ENCODE measurements around the gene SARDH. TPM values are rescaled to one million over a fixed set of nuclear protein-coding genes. Genes with fewer than 3 reads are reported as not detected.

SARDH gene
- total and polyA plus RNA-seq, 7 donors, result 0.49 to 3.0 (median 1.9) TPM; not detected in 1

DNA sequence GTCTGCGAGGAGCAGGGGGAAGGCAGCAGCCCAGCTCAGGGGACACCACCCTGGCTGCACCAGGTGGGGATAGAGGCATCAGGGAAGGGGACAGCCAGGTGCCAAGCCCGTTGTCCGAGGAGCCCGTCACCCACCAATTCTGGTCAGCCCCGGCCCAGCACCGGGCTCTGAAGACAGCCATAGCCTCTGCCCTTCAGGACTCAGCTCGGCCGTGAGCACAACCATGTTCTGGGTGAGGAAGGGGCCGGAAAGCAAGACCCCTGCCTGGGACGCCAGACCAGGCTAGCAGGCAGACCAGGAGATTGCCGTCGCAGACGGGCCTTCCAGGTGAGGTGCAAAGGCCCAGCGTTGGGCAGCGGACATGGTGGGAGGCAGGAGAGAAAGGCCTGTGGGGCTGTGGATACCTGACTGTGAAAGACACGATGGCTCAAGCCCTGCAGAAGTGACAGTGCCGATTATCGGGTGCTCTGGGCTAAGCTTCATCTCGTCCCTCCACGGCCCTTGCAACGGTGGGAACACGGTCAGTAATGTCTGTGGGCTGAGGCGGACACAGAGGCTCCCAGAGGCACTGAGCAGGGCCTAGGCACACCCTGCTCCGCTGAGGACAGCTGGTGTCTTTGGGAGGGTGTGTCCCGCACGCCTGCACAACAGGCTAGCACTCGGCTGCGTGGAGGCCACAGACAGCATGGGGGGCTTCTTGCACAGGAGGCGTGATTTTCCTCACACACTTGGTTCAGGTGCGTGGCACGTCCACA, 65.5 kb downstream of the SARDH start:
- no peak overlapping the region for H3K4me3 ChIP-seq
- no peak for DNase-seq
- intact Hi-C loops (cut with DNase I), result no loop called here
- TF ChIP-seq POLR2AphosphoS5 (IDR thresholded peaks at IDR 0.05) (no peak), POLR2A (IDR thresholded peaks at IDR 0.05) (no peak), EP300 (IDR thresholded peaks at IDR 0.05) (no peak)
- TF ChIP-seq, protein P1, sequence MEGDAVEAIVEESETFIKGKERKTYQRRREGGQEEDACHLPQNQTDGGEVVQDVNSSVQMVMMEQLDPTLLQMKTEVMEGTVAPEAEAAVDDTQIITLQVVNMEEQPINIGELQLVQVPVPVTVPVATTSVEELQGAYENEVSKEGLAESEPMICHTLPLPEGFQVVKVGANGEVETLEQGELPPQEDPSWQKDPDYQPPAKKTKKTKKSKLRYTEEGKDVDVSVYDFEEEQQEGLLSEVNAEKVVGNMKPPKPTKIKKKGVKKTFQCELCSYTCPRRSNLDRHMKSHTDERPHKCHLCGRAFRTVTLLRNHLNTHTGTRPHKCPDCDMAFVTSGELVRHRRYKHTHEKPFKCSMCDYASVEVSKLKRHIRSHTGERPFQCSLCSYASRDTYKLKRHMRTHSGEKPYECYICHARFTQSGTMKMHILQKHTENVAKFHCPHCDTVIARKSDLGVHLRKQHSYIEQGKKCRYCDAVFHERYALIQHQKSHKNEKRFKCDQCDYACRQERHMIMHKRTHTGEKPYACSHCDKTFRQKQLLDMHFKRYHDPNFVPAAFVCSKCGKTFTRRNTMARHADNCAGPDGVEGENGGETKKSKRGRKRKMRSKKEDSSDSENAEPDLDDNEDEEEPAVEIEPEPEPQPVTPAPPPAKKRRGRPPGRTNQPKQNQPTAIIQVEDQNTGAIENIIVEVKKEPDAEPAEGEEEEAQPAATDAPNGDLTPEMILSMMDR (IDR thresholded peaks at IDR 0.05), result no peak
- no peaks in the 10 kb centered on the region for H3K27me3 ChIP-seq
- 82 to 83% methylated on average over 31 of the region's 31 CpGs for WGBS, 2 donors
- no peak overlapping the region for H3K27ac ChIP-seq
- H3K9me3 ChIP-seq, result no peaks in the 10 kb centered on the region
- no peaks in the 10 kb centered on the region for H3K36me3 ChIP-seq
- no peaks in the 10 kb centered on the region for H3K4me1 ChIP-seq

DNA sequence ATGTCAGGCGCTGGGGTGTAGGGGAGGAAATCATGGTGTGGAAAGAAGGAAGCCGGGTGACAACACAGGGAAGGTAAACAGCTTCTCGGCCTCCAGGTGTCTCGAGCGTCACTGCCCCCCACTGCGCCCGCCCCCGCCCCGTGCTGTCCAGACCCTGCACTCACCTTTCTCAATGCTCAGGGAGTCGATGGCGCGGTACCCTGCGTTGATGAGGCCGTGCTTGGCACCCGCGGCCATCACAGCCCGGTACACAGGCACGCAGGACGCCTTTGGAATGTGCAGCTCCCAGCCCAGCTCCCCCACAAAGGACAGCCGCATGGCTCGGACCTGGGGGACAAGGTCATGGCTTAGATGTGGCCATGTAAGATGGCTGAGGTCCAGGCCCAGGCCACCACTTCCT, 66.8 kb downstream of the SARDH start:
- no peaks in the 10 kb centered on the region for H3K27me3 ChIP-seq
- TF ChIP-seq POLR2A (IDR thresholded peaks at IDR 0.05) (no peak), POLR2AphosphoS5 (IDR thresholded peaks at IDR 0.05) (no peak), EP300 (IDR thresholded peaks at IDR 0.05) (no peak)
- TF ChIP-seq, protein P1 (IDR thresholded peaks at IDR 0.05), result no peak
- WGBS, 2 donors, result 86 to 93% methylated on average over 21 of the region's 21 CpGs
- H3K27ac ChIP-seq, result no peak overlapping the region
- no peaks in the 10 kb centered on the region for H3K4me1 ChIP-seq
- no peaks in the 10 kb centered on the region for H3K9me3 ChIP-seq
- no peak overlapping the region for H3K4me3 ChIP-seq
- H3K36me3 ChIP-seq, result no peaks in the 10 kb centered on the region
- DNase-seq, result no peak
- intact Hi-C loops (cut with DNase I), result no loop called here

DNA sequence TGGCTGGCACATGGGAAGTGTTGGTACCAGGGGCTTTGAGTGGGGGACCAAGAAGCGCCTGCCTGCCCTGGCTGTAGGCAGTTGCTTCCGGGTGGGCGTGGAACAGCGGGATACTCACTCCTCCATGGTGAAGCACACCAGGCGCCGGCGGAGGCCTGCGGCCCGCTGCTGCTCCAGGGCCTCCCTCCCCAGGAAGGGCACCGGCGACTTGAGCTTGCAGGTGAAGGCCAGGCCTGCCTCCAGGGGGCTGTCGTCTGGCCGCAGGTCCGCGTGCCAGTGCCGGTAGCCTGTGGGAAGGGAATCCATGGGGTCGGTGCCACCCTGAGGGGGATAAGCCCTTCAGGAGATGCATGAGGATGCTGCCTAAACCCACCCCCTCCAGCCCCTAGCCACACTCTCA, 67.7 kb downstream of the SARDH start:
- Histone ChIP-seq H3K27me3 (no peaks in the 10 kb centered on the region), H3K4me3 (no peak overlapping the region), H3K36me3 (no peaks in the 10 kb centered on the region), H3K4me1 (no peaks in the 10 kb centered on the region), H3K9me3 (no peaks in the 10 kb centered on the region), H3K27ac (no peak overlapping the region)
- 91 to 96% methylated on average over 17 of the region's 17 CpGs for WGBS, 2 donors
- TF ChIP-seq, protein P1 (IDR thresholded peaks at IDR 0.05), result no peak
- TF ChIP-seq POLR2A (IDR thresholded peaks at IDR 0.05) (no peak), EP300 (IDR thresholded peaks at IDR 0.05) (no peak), POLR2AphosphoS5 (IDR thresholded peaks at IDR 0.05) (no peak)
- intact Hi-C loops (cut with DNase I), result no loop called here
- DNase-seq, result no peak

DNA sequence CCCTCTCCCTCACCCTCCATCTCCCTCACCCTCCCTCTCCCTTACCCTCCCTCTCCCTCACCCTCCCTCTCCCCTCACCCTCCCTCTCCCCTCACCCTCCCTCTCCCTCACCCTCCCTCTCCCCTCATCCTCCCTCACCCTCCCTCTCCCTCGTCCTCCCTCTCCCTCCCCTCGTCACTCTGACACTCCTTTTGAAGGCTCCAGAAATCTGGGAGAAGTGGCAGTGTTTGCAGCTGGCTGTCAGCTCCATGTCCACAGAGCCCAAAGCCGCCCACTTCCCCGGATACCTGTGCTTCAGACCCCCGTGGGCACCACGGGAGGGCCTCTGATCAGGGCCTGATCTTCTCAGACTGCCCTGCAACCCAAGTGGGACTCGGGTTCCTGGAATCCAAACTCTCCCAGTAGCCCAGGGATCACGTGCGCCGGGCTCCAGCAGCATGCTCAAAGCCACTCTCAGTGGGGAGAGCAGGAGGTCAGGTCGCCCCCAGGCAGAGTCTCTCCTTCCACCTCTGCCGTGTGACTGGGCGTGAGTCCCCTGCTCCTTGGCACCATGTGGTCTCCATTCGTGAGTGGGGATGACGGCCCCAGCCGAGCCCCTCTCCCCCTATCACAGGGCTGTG, 68.9 kb downstream of the SARDH start:
- H3K4me1 ChIP-seq, result no peaks in the 10 kb centered on the region
- H3K9me3 ChIP-seq, result no peaks in the 10 kb centered on the region
- no peaks in the 10 kb centered on the region for H3K27me3 ChIP-seq
- H3K27ac ChIP-seq, result no peak overlapping the region
- no peak overlapping the region for H3K4me3 ChIP-seq
- DNase-seq, result no peak
- 78 to 86% methylated on average over 15 of the region's 16 CpGs for WGBS, 2 donors
- TF ChIP-seq, protein P1 (IDR thresholded peaks at IDR 0.05), result no peak
- no peak for TF ChIP-seq POLR2AphosphoS5 (IDR thresholded peaks at IDR 0.05)
- TF ChIP-seq POLR2A (IDR thresholded peaks at IDR 0.05), result no peak
- no peak for TF ChIP-seq EP300 (IDR thresholded peaks at IDR 0.05)
- H3K36me3 ChIP-seq, result no peaks in the 10 kb centered on the region
- intact Hi-C loops (cut with DNase I), result no loop called here
